Testis (tissue), 3 donors: Measurements from ENCODE around the gene MZT1. TPM values are rescaled to one million over a fixed set of nuclear protein-coding genes. Genes with fewer than 3 reads are reported as not detected.

Experiments
- DNase-seq: peaks from one replicate; pipeline ENCODE4 v3.0.0-alpha.2; 2019
- H3K27ac ChIP-seq, 2 donors: fragments of 200-600 bp; sonication (generic); one replicate each; pipeline ENCODE4 v1.5.1; 2019
- H3K27me3 ChIP-seq: fragments of 200-600 bp; sonication (generic); one replicate; pipeline ENCODE4 v1.5.1; 2019
- H3K36me3 ChIP-seq: fragments of 200-600 bp; sonication (generic); one replicate; pipeline ENCODE4 v1.5.1; 2017; ENCODE audit warnings: low read depth; ENCODE audit errors: missing control alignments
- H3K4me1 ChIP-seq: fragments of 200-600 bp; sonication (generic); one replicate; pipeline ENCODE4 v1.5.1; 2019
- H3K4me3 ChIP-seq, 2 donors: fragments of 200-600 bp; sonication (generic); one replicate each; pipeline ENCODE4 v1.5.1; 2017 to 2019
- H3K9me3 ChIP-seq: fragments of 200-600 bp; sonication (generic); one replicate; pipeline ENCODE4 v1.5.1; 2017
- CTCF ChIP-seq, 3 experiments: fragments of 450-650 bp in 2 of 3; fragments of 200-600 bp in 1 of 3; sonication (generic) in 1 of 3; IDR thresholded peaks; one replicate each; pipeline ENCODE4 v1.5.1; 2016 to 2019; ENCODE audit warnings: antibody characterized with exemption in 3 of 3, mild to moderate bottlenecking in 2 of 3, moderate library complexity in 1 of 3
- POLR2A ChIP-seq: fragments of 450-650 bp; IDR thresholded peaks from one replicate; pipeline ENCODE4 v1.6.1; 2017; ENCODE audit warnings: antibody characterized with exemption, mild to moderate bottlenecking, moderate library complexity
- WGBS, 2 donors: methylation state at CpG; one replicate each; pipeline ENCODE4 v1.1.5; 2018; 5-methylcytosine and 5-hydroxymethylcytosine counted together
- intact Hi-C: fragments of 100-400 bp; cut with DNase I; formaldehyde crosslinking; loops from one replicate; pipeline ENCODE4 v1.15.1; 2023; ENCODE audit warnings: low total_unique reads
- polyA plus RNA-seq: library from polyadenylated mRNA; stranded (reverse); fragments of 350-450 nt; fragmentation: Illumina TruSeq; extraction: RNeasy Lipid Tissue Mini Kit (QIAGEN cat#74804); gene quantifications from one replicate; pipeline ENCODE4 v1.2.3, GENCODE V29; 2014; ENCODE audit warnings: low read depth, low replicate concordance; ENCODE audit not compliant: insufficient read depth
- total RNA-seq, 2 donors: library from RNA; depleted of rRNA; stranded (reverse); fragments of >200 nt; gene quantifications; one replicate each; pipeline ENCODE4 v1.2.3, GENCODE V29; 2016

The MZT1 gene
- total and polyA plus RNA-seq, 3 donors from 2014 or later: 4.0 to 8.6 (median 4.3) TPM

GRCh38 chr13:72757792-72758535, 30.5 kb upstream of the MZT1 start:
- no peak overlapping the region for H3K4me3 ChIP-seq
- no peaks in the 10 kb centered on the region for H3K27me3 ChIP-seq
- H3K36me3 ChIP-seq: no peaks in the 10 kb centered on the region
- no peak for TF ChIP-seq CTCF (IDR thresholded peaks at IDR 0.05)
- no peak for TF ChIP-seq POLR2A
- no peaks in the 10 kb centered on the region for H3K9me3 ChIP-seq
- intact Hi-C loops: no loop called here
- DNase-seq: no peak
- H3K4me1 ChIP-seq: no peaks in the 10 kb centered on the region
- WGBS, 2 donors: 70% methylated on average over 4 of the region's 4 CpGs
- H3K27ac ChIP-seq: no peak overlapping the region

GRCh38 chr13:72754111-72754510, 26.7 kb upstream of the MZT1 start:
- no peaks in the 10 kb centered on the region for H3K4me1 ChIP-seq
- H3K27ac ChIP-seq: no peak overlapping the region
- intact Hi-C loops: no loop called here
- DNase-seq: no peak
- no peaks in the 10 kb centered on the region for H3K27me3 ChIP-seq
- no peaks in the 10 kb centered on the region for H3K9me3 ChIP-seq
- TF ChIP-seq POLR2A: no peak
- no peak for TF ChIP-seq CTCF (IDR thresholded peaks at IDR 0.05)
- H3K36me3 ChIP-seq: no peaks in the 10 kb centered on the region
- no peak overlapping the region for H3K4me3 ChIP-seq
- 90 to 93% methylated on average over 6 of the region's 6 CpGs for WGBS, 2 donors

DNA sequence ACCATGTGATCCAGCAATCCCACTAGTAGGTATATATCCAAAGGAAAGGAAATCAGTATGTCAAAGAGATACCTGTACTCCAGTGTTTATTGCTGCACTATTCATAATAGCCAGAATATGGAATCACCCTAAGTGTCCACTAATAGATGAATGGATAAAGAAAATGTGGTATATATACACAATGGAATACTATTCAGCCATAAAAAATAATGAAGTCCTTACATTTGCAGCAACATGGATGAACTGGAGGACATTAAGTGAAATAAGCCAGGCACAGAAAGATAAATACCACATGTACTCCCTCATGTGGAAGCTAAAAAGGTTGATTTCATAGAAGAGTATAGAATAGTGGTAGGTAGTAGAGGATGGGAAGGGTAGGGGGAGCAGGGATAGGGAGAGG, 23.8 kb upstream of the MZT1 start:
- no peaks in the 10 kb centered on the region for H3K9me3 ChIP-seq
- no peaks in the 10 kb centered on the region for H3K4me1 ChIP-seq
- intact Hi-C loops: no loop called here
- H3K36me3 ChIP-seq: no peaks in the 10 kb centered on the region
- no peak overlapping the region for H3K27ac ChIP-seq
- DNase-seq: no peak
- H3K27me3 ChIP-seq: no peaks in the 10 kb centered on the region
- TF ChIP-seq POLR2A (no peak), CTCF (IDR thresholded peaks at IDR 0.05) (no peak)
- no peak overlapping the region for H3K4me3 ChIP-seq

GRCh38 chr13:72745260-72745659, 17.8 kb upstream of the MZT1 start:
- WGBS, 2 donors: 72 to 89% methylated on average over 1 of the region's 1 CpG

More at GRCh38 chr13:72745260-72745659, 17.8 kb upstream of the MZT1 start:
- no peaks in the 10 kb centered on the region for H3K36me3 ChIP-seq
- H3K4me3 ChIP-seq: no peak overlapping the region
- no peak for TF ChIP-seq CTCF (IDR thresholded peaks at IDR 0.05)
- no peak for TF ChIP-seq POLR2A
- H3K27me3 ChIP-seq: no peaks in the 10 kb centered on the region
- no peak overlapping the region for H3K27ac ChIP-seq
- H3K9me3 ChIP-seq: no peaks in the 10 kb centered on the region
- H3K4me1 ChIP-seq: no peaks in the 10 kb centered on the region
- intact Hi-C loops: no loop called here
- no peak for DNase-seq
